Dermis microvascular lymphatic vessel endothelial cell (primary cell): ENCODE measurements around the gene SAMHD1. TPM values are rescaled to one million over a fixed set of nuclear protein-coding genes. Genes with fewer than 3 reads are reported as not detected.

Source experiments
- DNase-seq, 2 donors: peaks; one replicate each; pipeline versions ENCODE4 v3.0.0 to v3.0.0-alpha.2; 2010; ENCODE audit warnings: low read depth in 2 of 2
- total RNA-seq: library from RNA; depleted of rRNA; stranded (reverse); fragments of >200 nt; gene quantifications from 2 replicates; pipeline ENCODE4 v1.2.1, GENCODE V29; 2014

SAMHD1 gene
- total RNA-seq, 1 donor from 2014 or later: 20.5 TPM

GRCh38 chr20:36873498-36874189, 77.9 kb downstream of the SAMHD1 start:
- DNase-seq: no peak

GRCh38 chr20:36872852-36873251, 78.7 kb downstream of the SAMHD1 start:
- DNase-seq: no peak

- DNase-seq: no peak
Measured at GRCh38 chr20:36871640-36872570, 79.6 kb downstream of the SAMHD1 start.

- no peak for DNase-seq
Measured at GRCh38 chr20:36866681-36867495, 84.6 kb downstream of the SAMHD1 start.

GRCh38 chr20:36866164-36866563, 85.3 kb downstream of the SAMHD1 start:
- DNase-seq: no peak

- DNase-seq: no peak
Measured at GRCh38 chr20:36865861-36866149, 85.7 kb downstream of the SAMHD1 start.

- no peak for DNase-seq
Measured at GRCh38 chr20:36865076-36865860, 86.2 kb downstream of the SAMHD1 start.

GRCh38 chr20:36862857-36863668, 88.4 kb downstream of the SAMHD1 start:
- DNase-seq: no peak

GRCh38 chr20:36861875-36862801, 89.4 kb downstream of the SAMHD1 start:
- peak; percentile 49 to 71 for DNase-seq

- no peak for DNase-seq
Measured at GRCh38 chr20:36861625-36861874, 90.0 kb downstream of the SAMHD1 start.

GRCh38 chr20:36860811-36861624, 90.5 kb downstream of the SAMHD1 start:
- DNase-seq: no peak

GRCh38 chr20:36860339-36860738, 91.2 kb downstream of the SAMHD1 start:
- DNase-seq: no peak

GRCh38 chr20:36859700-36860330, 91.7 kb downstream of the SAMHD1 start:
- DNase-seq: no peak

- DNase-seq: no peak
Measured at GRCh38 chr20:36859282-36859555, 92.3 kb downstream of the SAMHD1 start.

GRCh38 chr20:36856691-36857635, 94.5 kb downstream of the SAMHD1 start:
- peak; percentile 93 to 94 for DNase-seq

GRCh38 chr20:36856195-36856594, 95.3 kb downstream of the SAMHD1 start:
- no peak for DNase-seq

- DNase-seq: no peak
Measured at GRCh38 chr20:36855241-36855657, 96.3 kb downstream of the SAMHD1 start.
